ENCODE measurements around the gene DNAJC21.
"Not testable (repeated sequence)": the region's sequence is repeated elsewhere in the genome, so short reads cannot be mapped to it uniquely, and the experiment has no call there.

Gene DNAJC21

DNA sequence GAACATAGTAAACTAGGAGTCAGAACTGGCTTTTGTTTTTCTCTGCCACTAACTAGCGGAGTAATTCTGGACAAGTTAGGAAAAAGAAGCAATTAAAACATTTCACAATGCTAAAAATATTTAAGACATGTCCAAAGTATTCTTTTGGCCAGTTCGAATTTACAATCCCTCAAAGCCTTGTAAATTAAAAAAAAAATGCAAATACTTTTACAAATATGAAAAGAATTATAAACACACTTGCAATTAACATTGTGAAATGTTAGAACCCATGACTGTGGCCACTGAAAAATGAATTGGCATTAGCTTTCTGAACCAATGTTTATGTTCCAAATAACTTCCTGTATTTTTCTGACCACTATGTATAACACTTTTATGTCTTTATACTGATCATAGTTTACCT is 16.3 kb upstream of the DNAJC21 start:
- peak overlapping the region; percentile 85; the same call in 1 of the 2 replicates for H3K27ac ChIP-seq
- TF ChIP-seq, protein P1, sequence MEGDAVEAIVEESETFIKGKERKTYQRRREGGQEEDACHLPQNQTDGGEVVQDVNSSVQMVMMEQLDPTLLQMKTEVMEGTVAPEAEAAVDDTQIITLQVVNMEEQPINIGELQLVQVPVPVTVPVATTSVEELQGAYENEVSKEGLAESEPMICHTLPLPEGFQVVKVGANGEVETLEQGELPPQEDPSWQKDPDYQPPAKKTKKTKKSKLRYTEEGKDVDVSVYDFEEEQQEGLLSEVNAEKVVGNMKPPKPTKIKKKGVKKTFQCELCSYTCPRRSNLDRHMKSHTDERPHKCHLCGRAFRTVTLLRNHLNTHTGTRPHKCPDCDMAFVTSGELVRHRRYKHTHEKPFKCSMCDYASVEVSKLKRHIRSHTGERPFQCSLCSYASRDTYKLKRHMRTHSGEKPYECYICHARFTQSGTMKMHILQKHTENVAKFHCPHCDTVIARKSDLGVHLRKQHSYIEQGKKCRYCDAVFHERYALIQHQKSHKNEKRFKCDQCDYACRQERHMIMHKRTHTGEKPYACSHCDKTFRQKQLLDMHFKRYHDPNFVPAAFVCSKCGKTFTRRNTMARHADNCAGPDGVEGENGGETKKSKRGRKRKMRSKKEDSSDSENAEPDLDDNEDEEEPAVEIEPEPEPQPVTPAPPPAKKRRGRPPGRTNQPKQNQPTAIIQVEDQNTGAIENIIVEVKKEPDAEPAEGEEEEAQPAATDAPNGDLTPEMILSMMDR (conservative IDR thresholded peaks at IDR 0.05): no peak

- peak overlapping the region; percentile 85 for H3K27ac ChIP-seq
- TF ChIP-seq, protein P1 (conservative IDR thresholded peaks at IDR 0.05): no peak
These were observed 14.7 kb upstream of the DNAJC21 start for GRCh38 chr5:34914671-34915138.

- H3K27ac ChIP-seq: peak within 1 kb of the TSS; percentile 85
- TF ChIP-seq, protein P1 (conservative IDR thresholded peaks at IDR 0.05): no peak
These were observed 14.1 kb upstream of the DNAJC21 start, which contains the start of the genes BRIX1 and RAD1 for GRCh38 chr5:34915139-34915855. Gene BRIX1 (plus strand): TSS chr5:34915711. CDS start chr5:34915739, 28 bp downstream. Gene RAD1 (minus strand): TSS chr5:34915504. CDS start chr5:34914892, 612 bp downstream.

GRCh38 chr5:34915856-34916192 is 13.5 kb upstream of the DNAJC21 start:
- TF ChIP-seq, protein P1 (conservative IDR thresholded peaks at IDR 0.05): no peak
- H3K27ac ChIP-seq: peak overlapping the region; percentile 85

- peak overlapping the region; percentile 85 for H3K27ac ChIP-seq
- TF ChIP-seq, protein P1 (conservative IDR thresholded peaks at IDR 0.05): no peak
These were observed 12.8 kb upstream of the DNAJC21 start for GRCh38 chr5:34916518-34916917.

DNA sequence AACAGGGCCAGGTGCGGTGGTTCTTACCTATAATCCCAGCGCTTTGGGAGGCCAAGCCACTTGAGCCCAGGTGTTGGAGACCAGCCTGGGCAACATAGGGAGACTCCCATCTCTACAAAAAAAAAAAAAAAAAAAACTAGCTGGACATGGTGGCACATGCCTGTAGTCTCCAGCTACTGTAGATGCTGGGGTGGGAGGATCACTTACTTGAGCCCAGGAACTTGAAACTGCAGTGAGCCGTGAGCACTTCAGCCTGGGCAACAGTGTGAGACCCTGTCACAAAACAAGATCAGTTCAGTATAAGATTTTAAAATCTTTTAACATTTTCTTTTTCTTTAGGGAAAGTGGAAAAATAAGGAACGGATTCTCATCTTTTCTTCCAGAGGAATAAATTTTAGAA is 11.3 kb upstream of the DNAJC21 start:
- H3K27ac ChIP-seq: no peak overlapping the region
- TF ChIP-seq, protein P1 (conservative IDR thresholded peaks at IDR 0.05): no peak

- no peak overlapping the region for H3K27ac ChIP-seq
- TF ChIP-seq, protein P1 (conservative IDR thresholded peaks at IDR 0.05): peak; percentile 26; the same call in 1 of the 2 replicates
These were observed 10.3 kb upstream of the DNAJC21 start for GRCh38 chr5:34919077-34919476.

GRCh38 chr5:34923256-34923655 is 6.1 kb upstream of the DNAJC21 start:
- H3K27ac ChIP-seq: not testable (repeated sequence)

Data from VCaP (cell line).